ENCODE data around the gene ACTG1.
A peak's percentile ranks its signal among the peaks of the same experiment; 100 is the strongest.

ACTG1 gene

GRCh38 chr17:81518785-81519283 lies 6.2 kb upstream of the ACTG1 start:
- DNase-seq (ENCODE audit: low read depth) = no peak
- peak overlapping the region; percentile 51 for H3K4me3 ChIP-seq (ENCODE audit: low read length)
- TF ChIP-seq, protein P1, sequence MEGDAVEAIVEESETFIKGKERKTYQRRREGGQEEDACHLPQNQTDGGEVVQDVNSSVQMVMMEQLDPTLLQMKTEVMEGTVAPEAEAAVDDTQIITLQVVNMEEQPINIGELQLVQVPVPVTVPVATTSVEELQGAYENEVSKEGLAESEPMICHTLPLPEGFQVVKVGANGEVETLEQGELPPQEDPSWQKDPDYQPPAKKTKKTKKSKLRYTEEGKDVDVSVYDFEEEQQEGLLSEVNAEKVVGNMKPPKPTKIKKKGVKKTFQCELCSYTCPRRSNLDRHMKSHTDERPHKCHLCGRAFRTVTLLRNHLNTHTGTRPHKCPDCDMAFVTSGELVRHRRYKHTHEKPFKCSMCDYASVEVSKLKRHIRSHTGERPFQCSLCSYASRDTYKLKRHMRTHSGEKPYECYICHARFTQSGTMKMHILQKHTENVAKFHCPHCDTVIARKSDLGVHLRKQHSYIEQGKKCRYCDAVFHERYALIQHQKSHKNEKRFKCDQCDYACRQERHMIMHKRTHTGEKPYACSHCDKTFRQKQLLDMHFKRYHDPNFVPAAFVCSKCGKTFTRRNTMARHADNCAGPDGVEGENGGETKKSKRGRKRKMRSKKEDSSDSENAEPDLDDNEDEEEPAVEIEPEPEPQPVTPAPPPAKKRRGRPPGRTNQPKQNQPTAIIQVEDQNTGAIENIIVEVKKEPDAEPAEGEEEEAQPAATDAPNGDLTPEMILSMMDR (conservative IDR thresholded peaks at IDR 0.05; ENCODE audit: low read length) = no peak

DNA sequence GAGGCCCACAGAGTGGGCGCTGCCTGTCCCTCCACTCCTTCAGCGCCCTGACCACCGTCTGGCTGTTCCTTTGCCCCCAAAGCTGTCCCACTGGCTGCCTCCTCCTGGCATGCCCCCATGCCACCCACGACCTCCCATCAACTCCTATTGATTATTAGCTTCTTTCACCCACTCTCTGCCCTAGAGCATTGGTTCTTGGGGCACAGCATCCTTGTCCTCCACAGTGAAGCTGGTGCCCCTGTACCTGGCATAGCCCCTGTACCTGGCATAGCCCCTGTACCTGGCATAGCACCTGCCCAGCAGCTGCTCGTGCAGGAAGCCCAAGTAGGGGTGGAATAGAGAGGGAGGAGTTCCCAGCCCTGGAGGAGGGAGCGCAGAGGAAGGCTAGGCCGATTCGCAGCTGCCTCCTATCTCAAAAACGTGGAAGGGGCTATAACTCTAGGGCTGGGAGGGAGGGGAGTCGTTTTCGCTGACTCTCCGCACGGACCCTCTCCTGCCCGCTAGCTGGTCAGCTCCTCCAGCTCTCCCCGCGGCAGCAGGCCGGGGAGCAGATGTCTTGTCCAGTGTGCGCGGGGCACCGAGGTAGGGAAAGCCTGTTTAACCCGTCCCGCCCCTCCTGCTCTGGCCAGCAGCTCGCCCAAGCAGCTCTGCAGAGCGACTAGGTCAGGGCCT lies 5.7 kb upstream of the ACTG1 start:
- DNase-seq (ENCODE audit: low read depth) = no peak
- H3K4me3 ChIP-seq (ENCODE audit: low read length) = peak overlapping the region; percentile 51
- TF ChIP-seq, protein P1 (conservative IDR thresholded peaks at IDR 0.05; ENCODE audit: low read length) = no peak

- TF ChIP-seq, protein P1 (conservative IDR thresholded peaks at IDR 0.05; ENCODE audit: low read length) = no peak
- DNase-seq (ENCODE audit: low read depth) = no peak
- H3K4me3 ChIP-seq (ENCODE audit: low read length) = peak overlapping the region; percentile 51
Measured at GRCh38 chr17:81517339-81518112, 4.9 kb upstream of the ACTG1 start.

GRCh38 chr17:81517009-81517338 lies 4.4 kb upstream of the ACTG1 start:
- no peak for DNase-seq (ENCODE audit: low read depth)
- H3K4me3 ChIP-seq (ENCODE audit: low read length) = peak overlapping the region; percentile 83
- TF ChIP-seq, protein P1 (conservative IDR thresholded peaks at IDR 0.05; ENCODE audit: low read length) = no peak

GRCh38 chr17:81516439-81516838 lies 3.8 kb upstream of the ACTG1 start:
- no peak for DNase-seq (ENCODE audit: low read depth)
- TF ChIP-seq, protein P1 (conservative IDR thresholded peaks at IDR 0.05; ENCODE audit: low read length) = no peak
- peak overlapping the region; percentile 83 for H3K4me3 ChIP-seq (ENCODE audit: low read length)

DNA sequence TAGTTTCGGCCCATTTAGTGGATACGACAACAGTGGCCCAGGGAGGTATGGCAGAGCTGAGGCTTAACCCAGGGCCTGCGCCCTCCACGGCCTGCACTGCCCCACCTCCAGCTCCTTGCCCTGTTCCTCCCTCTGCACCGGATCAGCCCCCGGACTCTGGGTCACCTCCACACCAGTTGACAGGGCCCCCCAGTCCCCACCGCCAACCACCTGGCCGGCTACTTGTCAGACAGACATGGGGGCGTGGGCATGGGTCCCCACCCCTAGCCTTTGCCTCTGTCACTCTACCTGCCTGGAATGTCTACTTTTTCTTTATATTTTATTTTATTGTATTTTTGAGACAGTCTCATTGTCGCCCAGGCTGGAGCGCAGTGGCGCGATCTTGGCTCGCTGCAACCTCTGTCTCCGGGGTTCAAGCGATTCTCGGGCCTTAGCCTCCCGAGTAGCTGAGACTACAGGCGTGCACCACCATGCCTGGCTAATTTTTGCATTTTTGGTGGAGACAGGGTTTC lies 3.0 kb upstream of the ACTG1 start:
- TF ChIP-seq, protein P1 (conservative IDR thresholded peaks at IDR 0.05; ENCODE audit: low read length) = no peak
- H3K4me3 ChIP-seq (ENCODE audit: low read length) = peak overlapping the region; percentile 83
- no peak for DNase-seq (ENCODE audit: low read depth)

Measured in AG10803 (cell line).